IPS-18c (cell line): ENCODE measurements around the gene CTRB1.
"Not testable (repeated sequence)": the region's sequence is repeated elsewhere in the genome, so short reads cannot be mapped to it uniquely, and the experiment has no call there.

Experiments
- H3K4me3 ChIP-seq: 2 replicates; pipeline ENCODE4 v1.7.0; 2013; ENCODE audit warnings: low read depth, mild to moderate bottlenecking, low read length, moderate library complexity; ENCODE audit not compliant: insufficient read depth
- H3K9me3 ChIP-seq: one replicate; pipeline ENCODE4 v1.6.1; 2013; ENCODE audit warnings: mild to moderate bottlenecking, low read length, moderate library complexity; ENCODE audit not compliant: control insufficient read depth, insufficient read depth

The CTRB1 gene

GRCh38 chr16:75271441-75272096 lies 52.8 kb downstream of the CTRB1 start:
- H3K9me3 ChIP-seq, result no peaks in the 10 kb centered on the region
- no peak overlapping the region for H3K4me3 ChIP-seq

- H3K4me3 ChIP-seq, result no peak overlapping the region
Observed at GRCh38 chr16:75272097-75272551, 53.3 kb downstream of the CTRB1 start.

GRCh38 chr16:75272629-75273028 lies 53.8 kb downstream of the CTRB1 start:
- H3K9me3 ChIP-seq, H3K4me3 ChIP-seq: not testable (repeated sequence)

More at GRCh38 chr16:75272097-75272551, 53.3 kb downstream of the CTRB1 start:
- no peaks in the 10 kb centered on the region for H3K9me3 ChIP-seq

- no peak overlapping the region for H3K4me3 ChIP-seq
- H3K9me3 ChIP-seq, result no peaks in the 10 kb centered on the region
Observed at GRCh38 chr16:75273054-75273925, 54.5 kb downstream of the CTRB1 start.
